ENCODE measurements around the gene NR0B1.

Gene NR0B1

DNA sequence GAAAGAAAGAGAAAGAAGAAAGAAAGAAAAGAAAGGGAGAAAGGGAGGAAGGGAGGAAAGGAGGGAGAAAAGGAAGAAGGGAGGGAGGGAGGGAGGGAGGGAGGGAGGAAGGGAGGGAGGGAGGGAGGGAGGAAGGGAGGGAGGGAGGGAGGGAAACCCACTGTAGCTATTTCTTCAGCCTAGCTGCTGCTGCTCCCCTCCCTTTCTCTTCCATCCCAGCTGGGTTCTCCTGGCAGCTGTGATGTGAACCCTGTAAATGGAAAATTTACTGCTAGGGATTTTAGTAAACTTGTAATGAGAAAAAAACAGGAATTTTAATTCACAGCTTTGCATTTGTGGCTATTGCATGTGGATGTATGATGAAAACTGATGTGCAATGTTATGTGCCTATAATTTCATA is 8.0 kb downstream of the NR0B1 start:
- TF ChIP-seq, protein P1, sequence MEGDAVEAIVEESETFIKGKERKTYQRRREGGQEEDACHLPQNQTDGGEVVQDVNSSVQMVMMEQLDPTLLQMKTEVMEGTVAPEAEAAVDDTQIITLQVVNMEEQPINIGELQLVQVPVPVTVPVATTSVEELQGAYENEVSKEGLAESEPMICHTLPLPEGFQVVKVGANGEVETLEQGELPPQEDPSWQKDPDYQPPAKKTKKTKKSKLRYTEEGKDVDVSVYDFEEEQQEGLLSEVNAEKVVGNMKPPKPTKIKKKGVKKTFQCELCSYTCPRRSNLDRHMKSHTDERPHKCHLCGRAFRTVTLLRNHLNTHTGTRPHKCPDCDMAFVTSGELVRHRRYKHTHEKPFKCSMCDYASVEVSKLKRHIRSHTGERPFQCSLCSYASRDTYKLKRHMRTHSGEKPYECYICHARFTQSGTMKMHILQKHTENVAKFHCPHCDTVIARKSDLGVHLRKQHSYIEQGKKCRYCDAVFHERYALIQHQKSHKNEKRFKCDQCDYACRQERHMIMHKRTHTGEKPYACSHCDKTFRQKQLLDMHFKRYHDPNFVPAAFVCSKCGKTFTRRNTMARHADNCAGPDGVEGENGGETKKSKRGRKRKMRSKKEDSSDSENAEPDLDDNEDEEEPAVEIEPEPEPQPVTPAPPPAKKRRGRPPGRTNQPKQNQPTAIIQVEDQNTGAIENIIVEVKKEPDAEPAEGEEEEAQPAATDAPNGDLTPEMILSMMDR (conservative IDR thresholded peaks at IDR 0.05): no peak
- H3K27ac ChIP-seq: peak overlapping the region; percentile 68; the same call in 1 of the 2 replicates

- TF ChIP-seq, protein P1 (conservative IDR thresholded peaks at IDR 0.05): no peak
- peak overlapping the region; percentile 69 for H3K27ac ChIP-seq
Observed at GRCh38 chrX:30296408-30297254, 12.6 kb downstream of the NR0B1 start.

GRCh38 chrX:30283456-30284200 is 25.6 kb downstream of the NR0B1 start:
- TF ChIP-seq, protein P1 (conservative IDR thresholded peaks at IDR 0.05): no peak
- no peak overlapping the region for H3K27ac ChIP-seq

DNA sequence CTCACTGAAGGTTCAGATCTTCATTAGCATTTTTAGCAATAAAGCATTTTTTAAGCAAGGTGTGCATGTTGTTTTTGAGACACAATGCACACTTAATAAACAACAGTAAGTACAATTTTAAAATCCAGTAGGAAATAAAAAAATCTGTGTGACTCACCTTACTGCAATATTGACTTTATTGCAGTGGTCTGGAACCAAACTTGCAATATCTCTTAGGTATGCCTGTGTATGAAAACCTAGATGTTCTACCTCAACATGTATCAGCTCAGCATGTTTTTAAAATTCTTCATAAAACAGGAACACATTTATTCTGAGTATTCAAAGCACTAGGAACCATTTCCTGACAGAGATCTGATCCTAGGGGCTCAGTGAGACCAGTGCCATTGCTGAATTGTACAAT is 26.7 kb downstream of the NR0B1 start:
- TF ChIP-seq, protein P1 (conservative IDR thresholded peaks at IDR 0.05): no peak
- H3K27ac ChIP-seq: no peak overlapping the region

DNA sequence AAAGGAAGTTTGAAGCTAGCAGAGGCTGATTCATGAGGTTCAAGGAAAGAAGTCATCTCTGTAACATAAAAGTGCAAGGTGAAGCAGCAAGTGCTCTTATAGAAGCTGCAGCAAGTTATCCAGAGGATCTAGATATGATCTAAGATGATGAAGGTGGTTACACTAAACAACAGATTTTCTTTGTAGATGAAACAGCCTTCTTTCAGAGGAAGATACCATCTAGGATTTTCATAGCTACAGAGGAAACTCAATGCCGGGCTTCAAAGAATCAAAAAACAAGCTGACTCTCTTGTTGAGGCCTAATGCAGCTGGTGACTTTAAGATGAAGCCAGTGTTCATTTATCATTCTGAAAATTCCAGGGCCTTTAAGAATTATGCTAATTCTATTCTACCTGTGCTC is 28.8 kb downstream of the NR0B1 start:
- TF ChIP-seq, protein P1 (conservative IDR thresholded peaks at IDR 0.05): no peak
- H3K27ac ChIP-seq: no peak overlapping the region

- no peak overlapping the region for H3K27ac ChIP-seq
- TF ChIP-seq, protein P1 (conservative IDR thresholded peaks at IDR 0.05): no peak
Observed at GRCh38 chrX:30278365-30278764, 30.8 kb downstream of the NR0B1 start.

DNA sequence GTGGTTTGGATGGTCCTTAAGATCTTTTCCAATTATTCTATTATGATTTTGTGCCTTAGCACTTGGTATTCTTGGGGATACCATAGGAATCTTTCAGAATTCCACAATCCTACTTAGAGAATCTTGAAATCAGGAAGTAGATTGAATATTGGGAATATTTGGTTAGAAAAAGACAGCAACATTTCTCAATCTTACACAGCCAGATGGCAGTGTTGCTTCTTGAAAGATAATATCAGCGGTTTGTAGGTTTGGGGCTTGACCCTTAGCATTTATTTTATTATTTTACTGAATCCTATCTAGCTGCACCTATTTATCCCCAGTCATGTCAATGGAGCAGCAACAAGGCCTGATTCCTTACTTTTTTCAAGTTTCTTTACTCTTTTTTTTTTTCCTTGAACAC is 33.7 kb downstream of the NR0B1 start:
- H3K27ac ChIP-seq: no peak overlapping the region
- TF ChIP-seq, protein P1 (conservative IDR thresholded peaks at IDR 0.05): peak; percentile 59
